ENCODE results near the gene HYOU1. TPM values are rescaled to one million over a fixed set of nuclear protein-coding genes. Genes with fewer than 3 reads are reported as not detected.

The HYOU1 gene
- total RNA-seq, 4 donors from 2014 or later = 46.4 to 131 (median 61.0) TPM

DNA sequence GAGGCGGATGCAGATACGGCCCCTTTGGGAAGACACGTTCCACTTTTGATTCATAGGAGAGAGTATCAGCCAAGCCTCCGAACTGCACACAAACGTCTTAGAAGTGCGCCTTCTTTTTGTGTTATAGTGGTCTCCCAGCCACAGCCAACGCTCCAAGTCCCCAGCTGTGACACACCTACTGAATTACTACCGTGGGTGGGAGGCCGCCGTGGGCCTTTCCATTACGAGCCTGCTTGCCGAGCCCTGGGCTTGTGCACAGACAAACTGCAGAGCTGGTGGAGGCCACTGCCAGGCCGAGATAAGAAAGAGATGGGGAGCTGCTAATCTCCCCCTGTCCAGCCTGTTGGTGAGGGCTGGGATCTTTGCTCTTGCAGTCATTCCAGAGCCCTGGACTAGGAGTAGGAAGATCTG, 28.4 kb upstream of the HYOU1 start:
- WGBS, 2 donors (ENCODE audit: low coverage in 1 of 2) = 1% methylated on average over 13 of the region's 13 CpGs; no CpG with 5 or more reads in 1 of the 2 donors
- TF ChIP-seq, protein P1, sequence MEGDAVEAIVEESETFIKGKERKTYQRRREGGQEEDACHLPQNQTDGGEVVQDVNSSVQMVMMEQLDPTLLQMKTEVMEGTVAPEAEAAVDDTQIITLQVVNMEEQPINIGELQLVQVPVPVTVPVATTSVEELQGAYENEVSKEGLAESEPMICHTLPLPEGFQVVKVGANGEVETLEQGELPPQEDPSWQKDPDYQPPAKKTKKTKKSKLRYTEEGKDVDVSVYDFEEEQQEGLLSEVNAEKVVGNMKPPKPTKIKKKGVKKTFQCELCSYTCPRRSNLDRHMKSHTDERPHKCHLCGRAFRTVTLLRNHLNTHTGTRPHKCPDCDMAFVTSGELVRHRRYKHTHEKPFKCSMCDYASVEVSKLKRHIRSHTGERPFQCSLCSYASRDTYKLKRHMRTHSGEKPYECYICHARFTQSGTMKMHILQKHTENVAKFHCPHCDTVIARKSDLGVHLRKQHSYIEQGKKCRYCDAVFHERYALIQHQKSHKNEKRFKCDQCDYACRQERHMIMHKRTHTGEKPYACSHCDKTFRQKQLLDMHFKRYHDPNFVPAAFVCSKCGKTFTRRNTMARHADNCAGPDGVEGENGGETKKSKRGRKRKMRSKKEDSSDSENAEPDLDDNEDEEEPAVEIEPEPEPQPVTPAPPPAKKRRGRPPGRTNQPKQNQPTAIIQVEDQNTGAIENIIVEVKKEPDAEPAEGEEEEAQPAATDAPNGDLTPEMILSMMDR (IDR thresholded peaks at IDR 0.05) = no peak
- TF ChIP-seq EP300 (IDR thresholded peaks at IDR 0.05; ENCODE audit: low read depth) = no peak
- TF ChIP-seq POLR2AphosphoS5 (IDR thresholded peaks at IDR 0.05) = no peak
- TF ChIP-seq POLR2A (IDR thresholded peaks at IDR 0.05) = no peak
- in situ Hi-C loops (cut with MboI; ENCODE audit: low pct_ligation_motif_present in 1 of 4, low pct_unique_long_range_greater_than_20kb in 1 of 4, low sequenced_read_pairs in 3 of 4) (no loop called here), intact Hi-C loops (cut with DNase I; ENCODE audit: low total_unique reads) (no loop called here)
- peaks cover 10 to 15% (median 14%) of the 10 kb centered on the region in 4 donors for H3K4me1 ChIP-seq
- peak overlapping the region; percentile 89 to 98 (median 92) for H3K27ac ChIP-seq
- peaks cover 0 to 9% (median 2%) of the 10 kb centered on the region in 4 donors for H3K36me3 ChIP-seq
- no peaks in the 10 kb centered on the region for H3K9me3 ChIP-seq
- H3K4me3 ChIP-seq = peak overlapping the region; percentile 61 to 90 (median 66)
- H3K27me3 ChIP-seq = no peaks in the 10 kb centered on the region
- peak; percentile 35 for DNase-seq

DNA sequence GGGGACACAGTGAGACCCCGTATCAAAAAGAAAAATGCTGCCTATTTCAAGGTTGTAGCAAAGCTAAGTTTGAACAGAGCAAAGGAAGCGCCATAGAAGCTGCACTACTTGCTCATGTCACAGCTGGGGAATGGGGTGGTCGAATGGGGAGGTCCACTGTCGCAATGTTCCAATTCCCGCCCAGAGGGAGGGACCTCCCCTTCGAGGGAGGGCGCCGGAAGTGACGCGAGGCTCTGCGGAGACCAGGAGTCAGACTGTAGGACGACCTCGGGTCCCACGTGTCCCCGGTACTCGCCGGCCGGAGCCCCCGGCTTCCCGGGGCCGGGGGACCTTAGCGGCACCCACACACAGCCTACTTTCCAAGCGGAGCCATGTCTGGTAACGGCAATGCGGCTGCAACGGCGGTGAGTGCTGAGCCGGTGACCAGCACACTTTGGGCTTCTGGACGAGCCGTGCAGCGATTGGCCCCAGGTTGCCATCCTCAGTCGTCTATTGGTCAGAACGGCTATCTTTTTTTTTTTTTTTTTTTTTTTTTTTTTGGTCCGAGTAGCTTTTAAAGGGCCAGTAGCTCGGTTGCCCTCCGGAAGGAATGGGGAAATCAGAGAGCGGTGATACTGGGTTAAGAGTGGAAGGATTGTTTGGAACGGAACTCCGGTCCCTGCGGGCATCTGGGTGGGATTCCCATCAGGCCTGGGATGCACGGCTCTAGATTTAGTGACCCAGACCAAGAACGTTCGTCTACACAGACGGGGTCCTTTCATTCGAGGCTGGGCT, 27.8 kb upstream of the HYOU1 start, which contains the start of gene HMBS:
HMBS (plus strand) TSS at position 219 of the 774 bp plus-strand sequence; CDS start at position 372, 153 bp downstream.
- WGBS, 2 donors (ENCODE audit: low coverage in 1 of 2) = 0 to 1% methylated on average over 12 to 45 of the region's 45 CpGs
- Histone ChIP-seq H3K36me3 (peaks cover 0 to 12% (median 5%) of the 10 kb centered on the region in 4 donors), H3K27me3 (no peaks in the 10 kb centered on the region), H3K4me1 (peaks cover 10 to 15% (median 14%) of the 10 kb centered on the region in 4 donors), H3K27ac (peak within 1 kb of the TSS; percentile 89 to 98 (median 92)), H3K4me3 (peak within 1 kb of the TSS; percentile 61 to 90 (median 72)), H3K9me3 (no peaks in the 10 kb centered on the region)
- intact Hi-C loops (cut with DNase I; ENCODE audit: low total_unique reads) = no loop called here
- peak; percentile 79 to 88 (median 81) for TF ChIP-seq POLR2AphosphoS5 (IDR thresholded peaks at IDR 0.05)
- TF ChIP-seq POLR2A (IDR thresholded peaks at IDR 0.05) = peak; percentile 54
- no peak for TF ChIP-seq EP300 (IDR thresholded peaks at IDR 0.05; ENCODE audit: low read depth)
- in situ Hi-C loops (cut with MboI; ENCODE audit: low pct_ligation_motif_present in 1 of 4, low pct_unique_long_range_greater_than_20kb in 1 of 4, low sequenced_read_pairs in 3 of 4) = no loop called here
- peak; percentile 95 for DNase-seq

DNA sequence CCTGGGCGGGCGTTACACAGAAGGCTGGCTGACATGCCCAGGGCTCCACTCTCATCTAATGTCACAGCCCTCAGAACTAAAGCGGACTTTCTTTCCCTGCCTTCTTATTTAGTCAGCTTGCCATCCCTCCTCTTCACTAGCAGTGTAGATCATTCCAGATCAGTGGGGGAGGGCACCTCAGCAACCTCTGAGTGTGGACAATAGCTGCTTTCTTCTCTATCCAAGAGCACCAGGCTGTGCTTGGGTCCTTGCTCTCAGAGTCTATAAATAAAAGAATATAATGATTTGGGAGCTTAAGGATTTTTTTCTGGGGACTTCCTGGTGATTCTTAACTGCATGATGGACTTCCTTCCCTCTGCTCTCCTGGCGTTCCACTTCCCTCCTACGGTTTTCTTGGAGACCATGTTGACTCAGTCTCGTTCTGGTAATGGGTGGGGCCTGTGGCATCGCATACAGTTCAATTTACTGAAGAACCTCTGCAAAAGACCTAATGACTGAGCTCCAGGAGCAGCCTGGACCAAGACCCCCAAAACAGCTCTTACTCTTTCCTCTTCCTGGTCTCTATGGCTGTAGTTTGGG, 24.8 kb upstream of the HYOU1 start:
- Histone ChIP-seq H3K27me3 (no peaks in the 10 kb centered on the region), H3K4me3 (no peak overlapping the region), H3K4me1 (peaks cover 10 to 15% (median 14%) of the 10 kb centered on the region in 4 donors), H3K9me3 (no peaks in the 10 kb centered on the region), H3K36me3 (peaks cover 0 to 43% (median 20%) of the 10 kb centered on the region in 4 donors), H3K27ac (no peak overlapping the region)
- TF ChIP-seq POLR2A (IDR thresholded peaks at IDR 0.05) (no peak), EP300 (IDR thresholded peaks at IDR 0.05; ENCODE audit: low read depth) (no peak), POLR2AphosphoS5 (IDR thresholded peaks at IDR 0.05) (no peak)
- TF ChIP-seq, protein P1 (IDR thresholded peaks at IDR 0.05) = no peak
- in situ Hi-C loops (cut with MboI; ENCODE audit: low pct_ligation_motif_present in 1 of 4, low pct_unique_long_range_greater_than_20kb in 1 of 4, low sequenced_read_pairs in 3 of 4) = no loop called here
- DNase-seq = no peak
- 58 to 74% methylated on average over 4 to 7 of the region's 7 CpGs for WGBS, 2 donors (ENCODE audit: low coverage in 1 of 2)
- intact Hi-C loops (cut with DNase I; ENCODE audit: low total_unique reads) = no loop called here

DNA sequence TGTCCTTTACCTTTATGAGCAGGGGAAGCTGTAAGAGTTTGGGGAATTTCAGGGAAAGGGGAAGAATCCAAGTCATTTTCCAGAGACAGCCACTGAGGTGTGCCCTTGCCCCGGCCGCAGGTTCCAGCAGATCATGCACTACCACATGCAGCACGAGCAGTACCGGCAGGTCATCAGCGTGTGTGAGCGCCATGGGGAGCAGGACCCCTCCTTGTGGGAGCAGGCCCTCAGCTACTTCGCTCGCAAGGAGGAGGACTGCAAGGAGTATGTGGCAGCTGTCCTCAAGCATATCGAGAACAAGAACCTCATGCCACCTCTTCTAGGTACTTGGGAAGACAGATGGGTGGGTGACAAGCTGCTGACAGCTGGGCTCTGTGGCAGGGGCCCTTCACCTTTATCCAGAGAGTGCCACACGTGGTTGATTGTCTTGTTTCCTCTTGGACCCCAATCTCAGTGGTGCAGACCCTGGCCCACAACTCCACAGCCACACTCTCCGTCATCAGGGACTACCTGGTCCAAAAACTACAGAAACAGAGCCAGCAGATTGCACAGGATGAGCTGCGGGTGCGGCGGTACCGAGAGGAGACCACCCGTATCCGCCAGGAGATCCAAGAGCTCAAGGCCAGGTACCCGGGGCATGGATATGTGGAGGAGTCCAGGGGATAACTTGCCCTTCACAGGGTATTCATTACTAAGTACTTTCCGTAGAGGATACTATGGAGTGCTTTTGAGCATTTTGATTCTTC, 21.8 kb upstream of the HYOU1 start:
- Histone ChIP-seq H3K9me3 (no peaks in the 10 kb centered on the region), H3K27me3 (no peaks in the 10 kb centered on the region), H3K4me3 (no peak overlapping the region), H3K36me3 (peaks cover 0 to 56% (median 28%) of the 10 kb centered on the region in 4 donors), H3K27ac (no peak overlapping the region), H3K4me1 (no peaks in the 10 kb centered on the region)
- 87 to 94% methylated on average over 8 to 19 of the region's 19 CpGs for WGBS, 2 donors (ENCODE audit: low coverage in 1 of 2)
- TF ChIP-seq POLR2A (IDR thresholded peaks at IDR 0.05) (no peak), POLR2AphosphoS5 (IDR thresholded peaks at IDR 0.05) (no peak), EP300 (IDR thresholded peaks at IDR 0.05; ENCODE audit: low read depth) (no peak)
- TF ChIP-seq, protein P1 (IDR thresholded peaks at IDR 0.05) = no peak
- no peak for DNase-seq
- intact Hi-C loops (cut with DNase I; ENCODE audit: low total_unique reads) (no loop called here), in situ Hi-C loops (cut with MboI; ENCODE audit: low pct_ligation_motif_present in 1 of 4, low pct_unique_long_range_greater_than_20kb in 1 of 4, low sequenced_read_pairs in 3 of 4) (no loop called here)
